SU-DHL-6 (cell line): ENCODE results near the gene COL4A3.

ENCODE experiments used
- H2AFZ ChIP-seq: fragments of 200-600 bp; sonication (generic); 2 replicates; pipeline ENCODE4 v1.6.1; 2014; ENCODE audit warnings: low read depth, mild to moderate bottlenecking, moderate library complexity, mixed read lengths, antibody characterized with exemption, low read length; ENCODE audit not compliant: severe bottlenecking
- H3F3A ChIP-seq: fragments of 200-600 bp; shearing (Covaris generic); 2 replicates; pipeline ENCODE4 v1.6.0; 2016; ENCODE audit warnings: antibody characterized with exemption, mild to moderate bottlenecking; ENCODE audit not compliant: insufficient read depth
- H3K27ac ChIP-seq: fragments of 200-600 bp; sonication (generic); 2 replicates; pipeline ENCODE4 v1.5.1; 2016; ENCODE audit warnings: low read depth, mild to moderate bottlenecking, low read length, moderate library complexity, mixed read lengths
- H3K27me3 ChIP-seq: fragments of 200-600 bp; sonication (generic), shearing (Covaris generic); 2 replicates; pipeline ENCODE4 v1.6.0; 2014; ENCODE audit warnings: mild to moderate bottlenecking, low read length
- H3K36me3 ChIP-seq: fragments of 200-600 bp; sonication (generic); 2 replicates; pipeline ENCODE4 v1.6.1; 2014; ENCODE audit warnings: mild to moderate bottlenecking, low read length, mixed read lengths
- H3K4me2 ChIP-seq: fragments of 300-600, 200-600 bp; shearing (Covaris generic), sonication (generic); 2 replicates; pipeline ENCODE4 v1.6.0; 2014; ENCODE audit warnings: low read length, low read depth, mild to moderate bottlenecking; ENCODE audit not compliant: poor library complexity, severe bottlenecking
- H3K4me3 ChIP-seq: fragments of 200-600 bp; sonication (generic); 2 replicates; pipeline ENCODE4 v1.5.1; 2014; ENCODE audit warnings: antibody characterized with exemption, low read length, mild to moderate bottlenecking, mixed read lengths; ENCODE audit not compliant: insufficient read depth, poor library complexity, severe bottlenecking
- H3K79me2 ChIP-seq: fragments of 200-600 bp; sonication (generic); 2 replicates; pipeline ENCODE4 v1.6.1; 2014; ENCODE audit warnings: mild to moderate bottlenecking, low read length, moderate library complexity; ENCODE audit not compliant: insufficient read depth
- H3K9ac ChIP-seq: fragments of 200-600 bp; sonication (generic); 2 replicates; pipeline ENCODE4 v1.7.0; 2014; ENCODE audit warnings: mild to moderate bottlenecking, low read length
- H3K9me2 ChIP-seq: fragments of 200-600 bp; sonication (generic); replicated peaks from 2 replicates; pipeline ENCODE4 v1.6.1; 2014; ENCODE audit warnings: low read length; ENCODE audit not compliant: insufficient read depth
- H3K9me3 ChIP-seq: fragments of 200-600 bp; sonication (generic); 2 replicates; pipeline ENCODE4 v1.6.1; 2014; ENCODE audit warnings: low read length, mixed read lengths; ENCODE audit not compliant: insufficient read depth
- H4K20me1 ChIP-seq: fragments of 200-600 bp; sonication (generic); 2 replicates; pipeline ENCODE4 v1.6.1; 2014; ENCODE audit warnings: low read depth, mild to moderate bottlenecking, antibody characterized with exemption, low read length, moderate library complexity, mixed read lengths
- CTCF ChIP-seq: fragments of 200-600 bp; sonication (generic); IDR thresholded peaks from one replicate; pipeline ENCODE4 v1.5.1; 2017; ENCODE audit warnings: antibody characterized with exemption, mild to moderate bottlenecking, low read length, moderate library complexity; ENCODE audit not compliant: insufficient read depth, poor library complexity, severe bottlenecking
- EZH2phosphoT487 ChIP-seq: fragments of 200-600 bp; sonication (generic), shearing (Covaris generic); conservative IDR thresholded peaks from 2 replicates; pipeline ENCODE4 v1.6.1; 2018; ENCODE audit warnings: mild to moderate bottlenecking, antibody characterized with exemption, low read length, moderate library complexity, mixed read lengths

Gene COL4A3

GRCh38 chr2:227117852-227118251, 46.6 kb upstream of the COL4A3 start:
- H3K4me3 ChIP-seq, result no peak overlapping the region
- no peaks in the 10 kb centered on the region; the same call in 1 of the 2 replicates for H3K36me3 ChIP-seq
- no peak overlapping the region for H3K9ac ChIP-seq
- H3K9me3 ChIP-seq, result no peaks in the 10 kb centered on the region
- H3K27me3 ChIP-seq, result no peaks in the 10 kb centered on the region
- no peaks in the 10 kb centered on the region for H4K20me1 ChIP-seq
- no peaks in the 10 kb centered on the region for H3K79me2 ChIP-seq
- no peaks in the 10 kb centered on the region for H3F3A ChIP-seq
- no peak overlapping the region for H3K4me2 ChIP-seq
- no peak overlapping the region for H3K27ac ChIP-seq
- H2AFZ ChIP-seq, result no peak overlapping the region
- no peaks in the 10 kb centered on the region for H3K9me2 ChIP-seq
- no peak for TF ChIP-seq EZH2phosphoT487

GRCh38 chr2:227118353-227118752, 46.1 kb upstream of the COL4A3 start:
- no peaks in the 10 kb centered on the region for H3F3A ChIP-seq
- H3K36me3 ChIP-seq, result no peaks in the 10 kb centered on the region; the same call in 1 of the 2 replicates
- H3K9me2 ChIP-seq, result no peaks in the 10 kb centered on the region
- H3K27me3 ChIP-seq, result no peaks in the 10 kb centered on the region
- no peaks in the 10 kb centered on the region for H3K9me3 ChIP-seq
- no peak overlapping the region for H2AFZ ChIP-seq
- no peaks in the 10 kb centered on the region for H4K20me1 ChIP-seq
- H3K79me2 ChIP-seq, result no peaks in the 10 kb centered on the region
- TF ChIP-seq EZH2phosphoT487 (no peak), CTCF (no peak)
- no peak overlapping the region for H3K27ac ChIP-seq
- H3K4me2 ChIP-seq, result no peak overlapping the region
- no peak overlapping the region for H3K9ac ChIP-seq
- no peak overlapping the region for H3K4me3 ChIP-seq

- no peaks in the 10 kb centered on the region for H3K36me3 ChIP-seq
- H3K9ac ChIP-seq, result no peak overlapping the region
- no peak overlapping the region for H3K4me2 ChIP-seq
- H3K27ac ChIP-seq, result no peak overlapping the region
- TF ChIP-seq EZH2phosphoT487, result no peak
- TF ChIP-seq CTCF, result no peak
- H3K4me3 ChIP-seq, result no peak overlapping the region
- H3K79me2 ChIP-seq, result no peaks in the 10 kb centered on the region
- H4K20me1 ChIP-seq, result no peaks in the 10 kb centered on the region
- H3K9me3 ChIP-seq, result no peaks in the 10 kb centered on the region
- H3K27me3 ChIP-seq, result no peaks in the 10 kb centered on the region
- H2AFZ ChIP-seq, result no peak overlapping the region
- no peaks in the 10 kb centered on the region for H3K9me2 ChIP-seq
- H3F3A ChIP-seq, result no peaks in the 10 kb centered on the region
Observed at GRCh38 chr2:227123697-227124096, 40.7 kb upstream of the COL4A3 start.

- Histone ChIP-seq H3K79me2 (no peaks in the 10 kb centered on the region), H3K9me2 (no peaks in the 10 kb centered on the region), H3K4me3 (no peak overlapping the region), H3K36me3 (no peaks in the 10 kb centered on the region), H3F3A (no peaks in the 10 kb centered on the region), H3K4me2 (no peak overlapping the region), H4K20me1 (no peaks in the 10 kb centered on the region), H3K27ac (no peak overlapping the region), H3K9me3 (no peaks in the 10 kb centered on the region), H2AFZ (no peak overlapping the region), H3K27me3 (no peaks in the 10 kb centered on the region), H3K9ac (no peak overlapping the region)
- TF ChIP-seq EZH2phosphoT487, result no peak
Observed at GRCh38 chr2:227124811-227125210, 39.6 kb upstream of the COL4A3 start.
